ENCODE data around the gene LRRC66.

The LRRC66 gene

DNA sequence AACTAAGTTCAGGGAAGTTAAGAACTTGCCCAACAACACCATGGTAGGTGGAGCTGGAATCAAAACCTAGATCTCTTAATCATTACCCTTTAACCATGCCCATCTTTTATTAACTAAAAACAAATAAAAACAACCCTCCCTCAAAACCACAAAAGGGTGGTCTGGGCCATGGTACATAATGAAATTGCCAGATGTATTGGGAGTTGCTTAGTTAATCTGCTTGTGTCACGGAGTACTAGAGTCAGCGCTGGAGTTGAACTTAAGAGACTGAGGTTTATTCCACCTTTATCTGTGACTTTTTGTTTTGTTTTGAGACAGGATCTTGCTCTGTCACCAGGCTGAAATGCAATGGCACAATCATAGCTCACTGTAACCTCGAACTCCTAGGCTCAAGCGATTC is 13.3 kb downstream of the LRRC66 start:
- no peak for DNase-seq

DNA sequence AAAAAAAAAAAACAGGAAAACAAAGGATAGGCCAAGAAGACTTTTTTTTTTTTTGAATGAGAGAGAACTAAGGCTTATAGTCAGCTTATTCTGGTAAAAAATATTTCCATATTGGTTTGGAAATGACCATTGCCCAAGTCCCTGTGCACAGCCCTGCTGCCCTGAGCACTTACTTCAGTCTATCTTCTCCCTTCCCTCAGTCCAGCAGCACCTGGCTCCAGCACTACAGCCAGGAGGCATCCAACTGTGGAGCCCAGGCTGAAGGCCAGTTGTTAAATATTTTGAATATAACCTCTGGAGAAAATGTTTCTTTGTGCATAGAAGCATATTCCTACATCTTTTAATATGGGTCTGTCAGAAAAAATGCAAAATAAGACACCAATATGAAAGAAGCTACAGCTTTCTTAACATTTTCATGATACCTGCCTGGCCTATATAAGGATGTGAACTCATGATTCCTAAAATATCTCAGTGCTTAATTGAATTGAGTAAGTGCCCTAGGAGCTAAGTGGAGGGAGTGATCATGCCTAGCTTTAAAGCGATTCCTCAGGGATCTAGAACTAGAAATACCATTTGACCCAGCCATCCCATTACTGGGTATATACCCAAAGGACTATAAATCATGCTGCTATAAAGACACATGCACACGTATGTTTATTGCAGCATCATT is 14.4 kb downstream of the LRRC66 start:
- no peak for DNase-seq

DNA sequence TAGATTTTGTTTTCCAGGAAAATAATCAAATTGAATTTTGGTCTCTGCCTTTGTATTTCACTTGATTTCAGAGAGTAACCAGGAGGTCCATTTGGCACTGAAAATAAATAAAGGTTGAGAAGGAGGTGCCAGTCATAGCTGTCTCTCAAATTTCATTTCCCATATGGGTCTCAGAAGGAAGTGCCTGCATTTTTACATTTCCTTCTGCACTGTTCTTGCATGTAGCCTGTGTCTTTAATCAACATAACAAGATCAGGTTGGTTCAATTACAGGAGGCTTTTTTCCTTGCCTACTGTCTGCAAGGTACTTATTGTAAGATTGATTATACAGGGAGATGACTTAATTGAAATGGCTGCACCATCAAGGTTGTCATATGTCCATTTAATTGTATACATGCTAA is 15.7 kb downstream of the LRRC66 start:
- DNase-seq: no peak

DNA sequence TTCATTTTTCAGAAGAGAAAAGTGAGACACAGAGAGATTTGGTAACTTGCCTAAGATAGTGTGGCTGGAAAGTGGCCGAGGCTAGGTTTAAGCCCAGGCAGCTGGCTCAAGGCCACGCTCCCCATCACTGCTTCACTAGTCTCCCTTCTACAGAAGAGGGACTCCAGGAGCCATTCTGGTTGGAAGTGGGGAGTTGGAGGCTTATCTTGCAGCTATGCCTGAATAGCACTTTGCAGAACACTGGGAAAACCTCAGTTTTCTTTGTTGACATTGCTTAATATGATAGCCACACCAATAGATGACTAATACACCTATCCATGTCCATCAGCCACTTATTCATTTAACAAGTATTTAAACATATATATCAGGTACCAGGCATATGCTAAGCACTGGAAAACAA is 18.5 kb downstream of the LRRC66 start:
- DNase-seq: no peak

DNA sequence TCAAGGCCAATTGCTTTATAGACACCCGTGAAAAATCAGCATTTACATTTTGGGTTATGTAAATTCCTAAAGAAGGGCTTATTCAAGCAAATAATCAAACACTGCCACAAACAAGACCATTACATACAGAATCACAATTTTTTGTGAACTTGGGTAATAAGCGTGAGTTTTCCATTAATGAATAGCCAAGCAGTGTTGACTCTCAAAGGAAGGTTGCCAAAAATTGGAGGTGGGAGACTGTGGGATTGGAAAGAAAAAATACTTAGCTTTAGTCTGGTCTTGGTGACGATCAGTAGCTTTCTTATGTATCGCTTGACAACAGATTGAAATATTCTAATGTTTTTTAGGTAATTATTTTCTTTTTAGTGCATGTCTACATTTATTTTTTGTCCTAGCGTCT is 20.9 kb downstream of the LRRC66 start:
- DNase-seq: no peak

DNA sequence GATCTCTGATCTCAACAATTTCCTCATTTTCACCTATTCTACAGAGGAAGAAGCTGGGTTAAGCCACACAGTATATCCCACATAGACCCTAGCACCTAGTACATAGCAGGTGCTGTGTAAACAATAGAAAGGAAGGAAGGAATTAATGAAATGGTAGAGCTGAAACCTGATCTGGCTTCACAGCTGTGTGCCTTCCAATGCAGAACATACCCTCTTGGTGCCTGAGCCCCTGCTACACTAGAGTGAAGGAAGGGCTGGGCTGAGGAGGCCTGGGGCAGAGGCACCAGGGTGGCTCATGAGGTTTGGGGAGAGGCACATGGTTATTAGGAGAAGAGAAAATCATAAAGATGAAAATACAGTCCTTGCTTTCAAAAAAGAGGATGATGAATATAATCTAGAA is 21.3 kb downstream of the LRRC66 start:
- no peak for DNase-seq

DNA sequence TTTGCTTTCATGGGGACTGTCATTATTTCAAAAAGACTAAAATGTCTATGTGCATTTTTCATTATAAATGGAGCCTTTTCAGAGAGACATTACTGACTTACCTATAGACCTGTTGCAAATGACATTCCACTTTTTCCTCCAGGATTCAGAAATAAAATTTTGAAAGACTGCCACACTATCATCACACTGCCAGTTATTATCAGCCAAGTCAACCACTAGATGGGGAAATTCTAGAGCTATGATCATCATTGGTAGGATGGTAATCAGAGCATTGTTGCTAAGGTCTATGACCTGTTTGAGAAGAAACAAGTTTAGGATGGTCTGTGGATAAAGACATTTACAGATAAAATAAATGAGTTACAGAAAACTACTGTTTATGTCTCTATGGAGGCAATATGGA is 22.5 kb downstream of the LRRC66 start:
- no peak for DNase-seq

DNA sequence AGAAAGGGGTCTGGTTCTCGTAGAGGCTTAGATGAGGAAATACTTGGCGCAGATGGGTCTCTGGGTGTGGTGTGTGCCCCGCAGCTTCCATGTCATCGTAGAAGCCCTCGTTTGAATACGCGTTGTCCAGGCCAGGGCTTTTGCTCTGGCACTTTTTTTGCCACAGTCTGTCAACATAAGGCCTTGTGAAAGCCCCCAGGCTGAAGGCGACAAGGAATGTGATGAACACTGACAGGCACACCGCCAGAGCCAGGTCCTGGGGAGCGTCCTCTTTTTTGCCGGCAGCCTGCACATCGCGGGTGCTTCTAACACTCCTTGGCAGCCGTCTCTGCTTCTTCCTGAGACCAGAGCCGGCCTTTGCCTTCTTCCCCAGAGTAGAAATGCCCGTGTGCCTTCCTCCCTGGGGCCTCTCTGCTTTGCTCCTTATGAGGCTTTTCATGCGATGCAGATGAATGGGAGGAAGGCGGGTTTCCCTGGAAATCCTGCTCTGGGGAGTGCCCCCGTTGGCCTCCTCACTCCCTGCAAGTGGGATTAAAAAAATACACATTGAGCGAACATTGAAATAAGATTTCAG is 24.4 kb downstream of the LRRC66 start:
- no peak for DNase-seq

DNA sequence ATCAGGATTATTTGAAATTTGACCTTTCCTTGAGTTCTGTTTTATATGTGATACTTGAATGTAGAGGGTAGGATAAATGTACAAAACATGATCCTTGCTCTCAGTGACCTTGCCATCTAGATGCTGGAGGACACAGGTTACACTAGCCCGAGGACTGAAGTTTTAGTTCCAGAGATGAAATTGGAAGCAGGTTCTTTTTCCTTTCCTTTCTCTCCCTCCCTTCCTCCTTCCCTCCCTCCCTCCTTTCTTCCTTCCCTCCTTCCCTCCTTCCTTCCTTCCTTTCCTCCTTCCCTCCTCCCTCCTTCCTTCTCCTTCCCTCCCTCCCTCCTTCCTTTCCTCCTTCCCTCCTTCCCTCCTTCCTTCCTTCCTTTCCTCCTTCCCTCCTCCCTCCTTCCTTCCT is 54.3 kb downstream of the LRRC66 start:
- no peak for DNase-seq

DNA sequence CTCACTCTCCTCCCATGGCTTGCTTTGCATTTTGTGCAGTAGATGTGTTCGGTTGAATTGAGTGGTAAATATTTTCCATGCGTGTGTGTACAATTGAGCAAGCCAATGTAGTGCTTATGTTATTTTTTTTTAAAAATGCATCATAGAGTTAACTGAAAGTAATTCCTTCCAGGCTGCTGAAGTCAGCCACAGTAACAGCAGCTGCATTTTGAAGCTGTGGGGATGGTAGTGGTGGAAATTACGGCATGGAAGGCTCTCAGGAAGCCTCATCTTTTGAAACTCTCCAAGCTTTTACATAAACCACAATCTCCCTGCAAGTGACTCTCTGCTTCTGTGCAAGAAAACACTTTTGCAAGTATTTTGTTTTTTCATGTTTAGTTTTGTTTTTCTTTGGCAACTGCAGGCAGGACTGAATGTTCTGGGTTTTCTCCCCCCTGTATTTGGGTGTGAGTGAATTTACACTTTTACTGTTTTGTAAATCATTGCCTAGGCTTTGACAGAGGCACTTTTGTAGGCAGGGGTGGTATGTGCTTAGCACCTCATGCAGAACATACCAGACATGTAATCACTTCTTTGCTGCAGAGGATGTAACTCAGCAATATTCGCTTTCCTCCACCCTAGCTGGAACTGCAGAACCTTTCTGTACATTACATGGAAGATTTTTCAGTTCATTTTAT is 56.2 kb downstream of the LRRC66 start:
- no peak for DNase-seq

DNA sequence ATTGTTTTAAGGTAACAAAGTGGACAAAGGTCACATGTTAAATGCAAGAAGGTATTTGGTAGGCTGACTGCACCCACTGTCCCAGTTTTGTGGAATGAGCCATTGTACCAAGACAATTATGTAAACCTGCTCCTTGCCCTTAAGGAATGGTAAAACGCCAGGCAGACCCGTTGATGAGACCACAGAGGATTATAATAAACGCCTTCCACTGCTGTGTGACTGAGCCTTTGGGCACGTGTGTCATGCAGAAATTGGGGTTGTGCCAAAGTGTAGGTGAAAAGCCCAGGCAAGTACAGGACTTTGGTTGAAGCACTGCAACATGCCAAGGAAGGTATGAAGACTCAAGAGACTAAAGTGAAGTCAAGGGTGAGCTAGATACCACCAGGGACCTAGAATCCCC is 59.7 kb downstream of the LRRC66 start:
- DNase-seq: no peak

DNA sequence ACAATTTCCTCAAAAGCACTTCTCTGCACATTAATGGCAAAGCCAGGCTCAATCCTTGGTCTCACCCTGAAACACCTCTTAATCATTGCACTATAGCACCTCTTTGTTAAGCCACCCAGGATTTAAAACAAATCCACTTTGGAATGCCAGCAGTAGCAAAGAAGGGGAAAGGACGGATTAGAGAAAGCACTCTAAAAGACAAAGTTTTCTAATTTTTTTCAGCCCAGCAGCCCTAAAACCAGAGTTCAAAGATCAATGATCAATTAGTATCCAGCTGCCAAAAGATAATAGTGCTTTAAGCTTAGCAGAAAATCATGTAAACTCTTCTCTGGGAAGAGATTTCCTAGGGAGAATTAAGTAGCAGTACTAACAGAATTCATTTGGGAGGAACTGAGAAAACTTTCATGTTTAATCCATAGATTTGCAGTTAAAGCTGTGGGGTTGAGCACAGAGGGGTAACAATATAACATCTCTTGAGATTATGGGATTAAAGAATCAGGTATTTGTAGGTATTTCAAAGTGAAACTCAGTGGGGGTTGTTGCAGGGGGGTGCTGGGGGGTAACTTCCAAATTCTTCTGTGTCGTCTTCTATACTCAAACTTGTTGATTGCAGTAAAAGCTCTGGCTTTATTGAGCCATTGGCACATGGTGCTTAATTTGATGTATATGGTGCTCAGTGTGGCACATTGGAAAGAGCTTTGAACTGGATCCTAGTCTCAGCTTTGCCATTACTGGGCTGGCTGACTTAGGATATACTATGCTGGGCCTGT is 61.8 kb downstream of the LRRC66 start:
- no peak for DNase-seq

Measured in CD4-positive, alpha-beta T cell treated with Interleukin-21 for 1 hour (primary cell).